H9 (cell line): ENCODE data around the gene TRABD2B. TPM values are rescaled to one million over a fixed set of nuclear protein-coding genes. Genes with fewer than 3 reads are reported as not detected.

Experiments
- DNase-seq: peaks from one replicate; pipeline ENCODE4 v3.0.0-alpha.2; 2017
- H2AFZ ChIP-seq: one replicate; pipeline ENCODE4 v1.6.1; 2013; ENCODE audit warnings: mild to moderate bottlenecking, low read length, control low read depth, moderate library complexity
- H2AK5ac ChIP-seq: 2 replicates; pipeline ENCODE4 v1.6.1; 2013; ENCODE audit warnings: low read length, control low read depth, mixed read lengths; ENCODE audit not compliant: insufficient read length
- H2BK120ac ChIP-seq: one replicate; pipeline ENCODE4 v1.6.1; 2013; ENCODE audit warnings: low read depth, mild to moderate bottlenecking, low read length, control low read depth, inconsistent platforms; ENCODE audit not compliant: poor library complexity, severe bottlenecking
- H2BK12ac ChIP-seq: 2 replicates; pipeline ENCODE4 v1.6.1; 2013; ENCODE audit warnings: low read length, control low read depth, mixed read lengths, low read depth; ENCODE audit not compliant: insufficient read length
- H2BK15ac ChIP-seq: 2 replicates; pipeline ENCODE4 v1.6.1; 2013; ENCODE audit warnings: low read depth, low read length, control low read depth
- H2BK20ac ChIP-seq: one replicate; pipeline ENCODE4 v1.6.1; 2013; ENCODE audit warnings: low read depth, mild to moderate bottlenecking, low read length, control low read depth, inconsistent platforms; ENCODE audit not compliant: poor library complexity, severe bottlenecking
- H2BK5ac ChIP-seq: 2 replicates; pipeline ENCODE4 v1.6.1; 2013; ENCODE audit warnings: low read length, control low read depth, mixed read lengths; ENCODE audit not compliant: insufficient read length
- H3K14ac ChIP-seq: 2 replicates; pipeline ENCODE4 v1.6.1; 2013; ENCODE audit warnings: low read length, control low read depth; ENCODE audit not compliant: insufficient read depth
- H3K18ac ChIP-seq: 2 replicates; pipeline ENCODE4 v1.6.1; 2013; ENCODE audit warnings: low read depth, mild to moderate bottlenecking, mixed read lengths, low read length, control low read depth; ENCODE audit not compliant: insufficient read length
- H3K23ac ChIP-seq: 2 replicates; pipeline ENCODE4 v1.6.1; 2013; ENCODE audit warnings: low read length, control low read depth, mixed read lengths, low read depth; ENCODE audit not compliant: insufficient read length
- H3K23me2 ChIP-seq: 2 replicates; pipeline ENCODE4 v1.6.1; 2013; ENCODE audit warnings: low read depth, mild to moderate bottlenecking, mixed read lengths, low read length, control low read depth; ENCODE audit not compliant: insufficient read length, poor library complexity, severe bottlenecking
- H3K27ac ChIP-seq: 2 replicates; pipeline ENCODE4 v1.5.1; 2013; ENCODE audit warnings: low read length, control low read depth, mixed read lengths, low read depth; ENCODE audit not compliant: insufficient read length
- H3K27me3 ChIP-seq: 2 replicates; pipeline ENCODE4 v1.6.1; 2013; ENCODE audit warnings: low read length, control low read depth, inconsistent platforms; ENCODE audit not compliant: insufficient read depth
- H3K4ac ChIP-seq: 2 replicates; pipeline ENCODE4 v1.6.1; 2013; ENCODE audit warnings: low read depth, mild to moderate bottlenecking, control low read depth, inconsistent platforms, low read length, moderate library complexity
- H3K4me1 ChIP-seq: 2 replicates; pipeline ENCODE4 v1.6.1; 2013; ENCODE audit warnings: low read length, control low read depth, inconsistent platforms; ENCODE audit not compliant: insufficient read depth
- H3K4me2 ChIP-seq: 2 replicates; pipeline ENCODE4 v1.6.1; 2013; ENCODE audit warnings: low read length, control low read depth, mixed read lengths; ENCODE audit not compliant: insufficient read length, insufficient read depth
- H3K56ac ChIP-seq: 2 replicates; pipeline ENCODE4 v1.6.1; 2013; ENCODE audit warnings: low read depth, mild to moderate bottlenecking, mixed read lengths, low read length, control low read depth; ENCODE audit not compliant: insufficient read length
- H3K79me1 ChIP-seq: 2 replicates; pipeline ENCODE4 v1.6.1; 2013; ENCODE audit warnings: low read depth, mild to moderate bottlenecking, moderate library complexity, low read length, control low read depth, inconsistent platforms; ENCODE audit not compliant: insufficient read depth, poor library complexity, severe bottlenecking
- H3K79me2 ChIP-seq: 2 replicates; pipeline ENCODE4 v1.6.1; 2013; ENCODE audit warnings: low read length, control low read depth, inconsistent platforms; ENCODE audit not compliant: insufficient read depth
- H3K9ac ChIP-seq: 2 replicates; pipeline ENCODE4 v1.6.1; 2013; ENCODE audit warnings: low read length, control low read depth, mixed read lengths; ENCODE audit not compliant: insufficient read length; ENCODE audit errors: extremely low read depth
- H3K9me3 ChIP-seq: one replicate; pipeline ENCODE4 v1.6.1; 2013; ENCODE audit warnings: low read depth, low read length, inconsistent platforms; ENCODE audit not compliant: control insufficient read depth
- H3T11ph ChIP-seq: one replicate; pipeline ENCODE4 v1.6.1; 2013; ENCODE audit warnings: mild to moderate bottlenecking, low read length, control low read depth, inconsistent platforms
- H4K20me1 ChIP-seq: one replicate; pipeline ENCODE4 v1.6.1; 2013; ENCODE audit not compliant: control insufficient read depth, insufficient read length, insufficient read depth
- H4K5ac ChIP-seq: 2 replicates; pipeline ENCODE4 v1.6.1; 2013; ENCODE audit warnings: low read depth, mild to moderate bottlenecking, mixed read lengths, low read length, control low read depth; ENCODE audit not compliant: insufficient read length
- H4K8ac ChIP-seq: replicated peaks from 2 replicates; pipeline ENCODE4 v1.6.1; 2013; ENCODE audit warnings: low read length, control low read depth, mixed read lengths, low read depth; ENCODE audit not compliant: insufficient read length
- H4K91ac ChIP-seq: 2 replicates; pipeline ENCODE4 v1.6.1; 2013; ENCODE audit warnings: low read depth, mild to moderate bottlenecking, moderate library complexity, mixed read lengths, low read length, control low read depth; ENCODE audit not compliant: insufficient read length
- H3K27ac Mint-ChIP-seq, 3 experiments: 2 replicates in 2 of 3; 3 replicates in 1 of 3; pipeline ENCODE4 v1.8.0; 2020 to 2021; ENCODE audit warnings: mixed read lengths in 3 of 3, mild to moderate bottlenecking in 1 of 3, moderate library complexity in 1 of 3
- H3K27me3 Mint-ChIP-seq: 2 replicates; pipeline ENCODE4 v1.8.0; 2021; ENCODE audit warnings: low read depth, mild to moderate bottlenecking, moderate library complexity, mixed read lengths
- H3K36me3 Mint-ChIP-seq, 3 experiments: 2 replicates in 2 of 3; 3 replicates in 1 of 3; pipeline ENCODE4 v1.8.0; 2020 to 2021; ENCODE audit warnings: low read depth in 3 of 3, mixed read lengths in 3 of 3; ENCODE audit not compliant: insufficient read depth in 1 of 3
- H3K4me1 Mint-ChIP-seq, 2 experiments: 2 replicates each; pipeline ENCODE4 v1.8.0; 2020; ENCODE audit warnings: mixed read lengths in 2 of 2
- H3K4me3 Mint-ChIP-seq, 2 experiments: 2 replicates in 1 of 2; 3 replicates in 1 of 2; pipeline ENCODE4 v1.8.0; 2020 to 2021; ENCODE audit warnings: mild to moderate bottlenecking in 2 of 2, mixed read lengths in 2 of 2, moderate library complexity in 1 of 2
- H3K9me3 Mint-ChIP-seq, 2 experiments: 2 replicates in 1 of 2; 3 replicates in 1 of 2; pipeline ENCODE4 v1.8.0; 2020; ENCODE audit warnings: mild to moderate bottlenecking in 2 of 2, mixed read lengths in 2 of 2, moderate library complexity in 1 of 2
- CTCF ChIP-seq: fragments of 200-600 bp; sonication (generic); conservative IDR thresholded peaks from 3 replicates; pipeline ENCODE4 v1.8.0; 2021; ENCODE audit warnings: antibody characterized with exemption, mild to moderate bottlenecking
- WGBS: extraction: QIAGEN DNeasy Blood & Tissue Kit; methylation state at CpG from one replicate; pipeline ENCODE4 v1.1.7; 2013; ENCODE audit warnings: missing lambda C conversion rate, low lambda C conversion rate, mixed read lengths; ENCODE audit not compliant: insufficient read length; ENCODE audit errors: extremely low coverage; 5-methylcytosine and 5-hydroxymethylcytosine counted together
- total RNA-seq: library from RNA; stranded (reverse); gene quantifications from 2 replicates; pipeline ENCODE4 v1.2.1, GENCODE V29; 2021

The TRABD2B gene
- total RNA-seq, 1 experiment from 2014 or later, result 2.3 TPM

DNA sequence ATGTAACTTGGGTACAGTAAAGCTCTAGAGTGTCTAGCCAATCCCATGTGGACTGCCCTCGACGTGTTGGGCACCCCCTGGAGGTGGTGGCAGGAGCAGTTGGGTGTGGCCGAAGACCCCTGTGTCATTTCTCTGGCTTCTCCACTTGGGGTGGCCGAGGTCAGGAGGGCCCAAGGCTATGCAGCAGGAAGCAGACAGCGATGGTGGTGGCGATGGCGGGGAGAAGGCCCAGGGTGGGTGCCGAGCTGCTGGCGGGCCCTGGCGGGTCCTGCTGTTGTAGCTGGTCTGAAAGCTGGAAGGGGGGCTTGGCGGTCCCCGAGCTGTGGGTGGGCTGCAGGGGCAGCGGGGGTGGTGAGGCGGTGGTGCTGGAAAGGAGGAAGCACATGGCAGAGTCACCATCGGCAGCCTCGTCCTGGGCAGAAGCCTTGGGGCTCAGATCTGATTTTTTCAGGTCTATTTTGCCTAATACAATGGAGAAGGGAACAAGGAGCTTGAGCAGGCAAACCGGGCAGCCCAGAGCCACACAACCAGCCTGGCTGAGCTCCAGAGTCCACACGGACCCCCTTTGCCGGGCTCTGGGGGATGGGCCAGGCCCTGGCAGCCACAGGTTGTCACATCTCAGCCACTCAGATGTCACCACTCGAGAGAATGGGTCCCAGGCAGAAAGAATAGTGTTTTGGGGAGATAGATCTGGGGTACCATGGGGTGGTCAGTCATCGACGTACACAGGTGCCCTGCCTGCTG, 231.3 kb downstream of the TRABD2B start:
- Histone ChIP-seq H2AFZ (no peak overlapping the region), H4K91ac (no peak overlapping the region), H3K9me3 (no peaks in the 10 kb centered on the region), H4K5ac (no peak overlapping the region), H3K18ac (no peak overlapping the region), H3K56ac (no peak overlapping the region), H2BK120ac (no peak overlapping the region), H3K14ac (no peak overlapping the region), H2BK15ac (no peak overlapping the region), H3K27ac (no peak overlapping the region), H3K4me2 (no peak overlapping the region), H2BK5ac (no peak overlapping the region), H3K23me2 (no peaks in the 10 kb centered on the region), H3K27me3 (no peaks in the 10 kb centered on the region), H3T11ph (no peak overlapping the region), H3K4me1 (no peaks in the 10 kb centered on the region), H2AK5ac (no peak overlapping the region), H3K79me2 (no peaks in the 10 kb centered on the region), H2BK12ac (no peak overlapping the region), H3K23ac (no peak overlapping the region), H2BK20ac (no peak overlapping the region), H3K9ac (no peak overlapping the region), H4K20me1 (no peaks in the 10 kb centered on the region), H3K79me1 (no peaks in the 10 kb centered on the region), H4K8ac (no peak overlapping the region), H3K4ac (no peak overlapping the region)
- Mint-ChIP-seq H3K36me3 (no peaks in the 10 kb centered on the region; a peak in 1 of 7 replicates), H3K27ac (no peak overlapping the region), H3K27me3 (peaks cover 9% of the 10 kb centered on the region), H3K9me3 (no peaks in the 10 kb centered on the region), H3K4me1 (peaks cover 2 to 5% of the 10 kb centered on the region in 2 experiments; a peak in 2 of 4 replicates), H3K4me3 (no peak overlapping the region; a peak in 1 of 5 replicates)
- peak; percentile 38; the same call in 2 of the 3 replicates for TF ChIP-seq CTCF
- no CpG with 5 or more reads among the region's 22 CpGs for WGBS
- DNase-seq, result no peak
